Stimulated activated CD4-positive, alpha-beta T cell treated with anti-CD3 and anti-CD28 coated beads, Interleukin-15, amount 100 ng/mL, for 1 hour (primary cell): ENCODE data around the gene PPOX.

Source experiments
- DNase-seq, 2 donors: peaks; one replicate each; pipeline ENCODE4 v3.0.0-alpha.2; 2020; ENCODE audit warnings: low read depth in 1 of 2, low spot score in 1 of 2

PPOX gene

GRCh38 chr1:161153176-161153575 lies 13.1 kb upstream of the PPOX start:
- no peak for DNase-seq

- peak; percentile 59 to 61 for DNase-seq
Observed at GRCh38 chr1:161153682-161154337, 12.4 kb upstream of the PPOX start, which contains the start of gene UFC1. UFC1 (plus strand) TSS chr1:161153978; CDS start chr1:161153998, 20 bp downstream.

- no peak for DNase-seq
Observed at GRCh38 chr1:161157867-161158266, 8.4 kb upstream of the PPOX start.

- no peak for DNase-seq
Observed at GRCh38 chr1:161158316-161159010, 7.8 kb upstream of the PPOX start.

GRCh38 chr1:161159087-161159912 lies 6.9 kb upstream of the PPOX start, which contains the start of gene USP21:
USP21 (plus strand) TSS chr1:161159500; CDS start chr1:161160641, 1,141 bp downstream.
- peak; percentile 82 to 88 for DNase-seq

- DNase-seq: no peak
Observed at GRCh38 chr1:161159913-161160243, 6.3 kb upstream of the PPOX start.

- DNase-seq: no peak
Observed at GRCh38 chr1:161160671-161161145, 5.5 kb upstream of the PPOX start.

- DNase-seq: no peak
Observed at GRCh38 chr1:161161652-161162051, 4.6 kb upstream of the PPOX start.

- no peak for DNase-seq
Observed at GRCh38 chr1:161162052-161162451, 4.2 kb upstream of the PPOX start.

GRCh38 chr1:161162806-161163205 lies 3.4 kb upstream of the PPOX start:
- no peak for DNase-seq

- DNase-seq: no peak
Observed at GRCh38 chr1:161163793-161164192, 2.4 kb upstream of the PPOX start.

GRCh38 chr1:161164901-161165610 lies 1.2 kb upstream of the PPOX start:
- no peak for DNase-seq

GRCh38 chr1:161166669-161167548 lies 683 bp downstream of the PPOX start:
- no peak for DNase-seq

- DNase-seq: no peak
Observed at GRCh38 chr1:161168906-161169305, 2.7 kb downstream of the PPOX start.

GRCh38 chr1:161171191-161171590 lies 5.0 kb downstream of the PPOX start:
- DNase-seq: no peak

GRCh38 chr1:161171696-161172095 lies 5.5 kb downstream of the PPOX start:
- no peak for DNase-seq

GRCh38 chr1:161172349-161172748 lies 6.1 kb downstream of the PPOX start:
- DNase-seq: no peak

- no peak for DNase-seq
Observed at GRCh38 chr1:161172776-161173376, 6.7 kb downstream of the PPOX start.

- DNase-seq: no peak
Observed at GRCh38 chr1:161173711-161174110, 7.5 kb downstream of the PPOX start.

GRCh38 chr1:161174911-161175310 lies 8.7 kb downstream of the PPOX start:
- no peak for DNase-seq
